Osteocyte (in vitro differentiated cells): ENCODE measurements around the gene DMD. TPM values are rescaled to one million over a fixed set of nuclear protein-coding genes. Genes with fewer than 3 reads are reported as not detected.

ENCODE experiments used
- DNase-seq: peaks from one replicate; pipeline ENCODE4 v3.0.0; 2021; ENCODE audit warnings: mixed read lengths; ENCODE audit not compliant: unreplicated experiment; ENCODE audit errors: extremely low spot score
- H3K27ac Mint-ChIP-seq: one replicate; pipeline ENCODE4 v1.8.0; 2021; ENCODE audit warnings: mild to moderate bottlenecking, mixed read lengths; ENCODE audit not compliant: unreplicated experiment
- H3K27me3 Mint-ChIP-seq: one replicate; pipeline ENCODE4 v1.8.0; 2021; ENCODE audit warnings: mixed read lengths; ENCODE audit not compliant: unreplicated experiment
- H3K36me3 Mint-ChIP-seq: one replicate; pipeline ENCODE4 v1.8.0; 2021; ENCODE audit warnings: mixed read lengths; ENCODE audit not compliant: unreplicated experiment
- H3K4me1 Mint-ChIP-seq: one replicate; pipeline ENCODE4 v1.8.0; 2021; ENCODE audit warnings: mixed read lengths; ENCODE audit not compliant: unreplicated experiment
- H3K4me3 Mint-ChIP-seq: one replicate; pipeline ENCODE4 v1.8.0; 2021; ENCODE audit warnings: mild to moderate bottlenecking, moderate library complexity, mixed read lengths; ENCODE audit not compliant: unreplicated experiment
- H3K9me3 Mint-ChIP-seq: one replicate; pipeline ENCODE4 v1.8.0; 2021; ENCODE audit warnings: mixed read lengths; ENCODE audit not compliant: unreplicated experiment
- CTCF ChIP-seq: fragments of 200-600 bp; sonication (generic); IDR thresholded peaks from 2 replicates; pipeline ENCODE4 v1.5.0; 2021; ENCODE audit warnings: antibody characterized with exemption, mild to moderate bottlenecking, moderate library complexity
- total RNA-seq: library from RNA; stranded (reverse); gene quantifications from 2 replicates; pipeline ENCODE4 v1.2.1, GENCODE V29; 2021

DMD gene
- total RNA-seq, 1 donor from 2014 or later: 317 TPM

GRCh38 chrX:33160273-33160672 lies 51.1 kb downstream of the DMD start:
- H3K36me3 Mint-ChIP-seq: no peaks in the 10 kb centered on the region
- H3K27me3 Mint-ChIP-seq: no peaks in the 10 kb centered on the region
- H3K4me3 Mint-ChIP-seq: no peak overlapping the region
- no peak overlapping the region for H3K27ac Mint-ChIP-seq
- H3K9me3 Mint-ChIP-seq: no peaks in the 10 kb centered on the region
- peaks cover 9% of the 10 kb centered on the region for H3K4me1 Mint-ChIP-seq
- no peak for DNase-seq
- no peak for TF ChIP-seq CTCF

DNA sequence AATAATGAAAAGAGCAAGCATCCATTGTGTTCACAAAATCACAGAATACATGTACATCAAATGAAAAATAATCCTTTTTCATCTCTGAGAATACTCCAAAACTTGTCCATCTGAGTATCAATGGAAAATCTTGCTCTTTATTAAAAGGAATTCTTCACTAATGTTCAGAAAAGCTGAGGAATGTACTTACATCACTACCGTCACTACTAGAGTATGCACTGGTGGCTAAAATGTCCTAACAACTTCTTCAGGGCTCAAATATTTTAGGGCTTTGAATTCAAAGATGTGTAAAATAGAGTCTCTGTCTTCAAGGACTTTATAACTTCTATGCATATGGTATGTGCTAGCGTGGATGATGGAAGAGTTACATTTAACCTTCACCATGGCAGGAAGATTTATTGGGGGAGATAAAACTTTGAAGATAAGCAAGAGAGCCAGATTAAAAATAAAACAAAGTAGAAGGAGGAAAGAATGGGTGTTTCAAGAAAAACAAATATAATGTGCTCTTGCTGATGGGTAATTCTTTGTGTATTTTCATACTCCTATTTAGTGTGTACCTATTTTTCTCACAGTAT lies 55.1 kb downstream of the DMD start:
- no peaks in the 10 kb centered on the region for H3K36me3 Mint-ChIP-seq
- H3K9me3 Mint-ChIP-seq: no peaks in the 10 kb centered on the region
- peaks cover 9% of the 10 kb centered on the region for H3K4me1 Mint-ChIP-seq
- H3K27me3 Mint-ChIP-seq: no peaks in the 10 kb centered on the region
- TF ChIP-seq CTCF: no peak
- H3K27ac Mint-ChIP-seq: peak overlapping the region; percentile 6
- no peak overlapping the region for H3K4me3 Mint-ChIP-seq
- DNase-seq: no peak

DNA sequence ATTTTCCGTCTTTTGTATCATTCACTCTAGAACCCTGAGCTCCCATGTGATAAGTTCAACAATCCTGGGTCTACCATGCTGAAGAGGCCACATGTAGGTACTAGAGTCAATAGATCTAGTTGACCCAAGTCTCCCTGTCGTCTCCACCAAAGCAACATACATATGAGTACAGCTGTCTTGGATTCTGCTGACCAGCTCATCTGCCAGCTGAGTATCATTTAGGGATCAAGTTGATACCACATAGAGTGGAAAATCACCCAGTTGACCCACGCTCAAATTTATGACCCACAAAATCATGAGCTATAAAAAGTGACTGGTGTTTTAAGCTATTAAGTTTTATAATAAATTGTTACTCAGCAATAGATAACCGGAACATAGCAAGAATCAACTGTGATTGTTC lies 61.8 kb downstream of the DMD start:
- H3K27ac Mint-ChIP-seq: no peak overlapping the region
- H3K36me3 Mint-ChIP-seq: no peaks in the 10 kb centered on the region
- DNase-seq: no peak
- H3K9me3 Mint-ChIP-seq: no peaks in the 10 kb centered on the region
- no peaks in the 10 kb centered on the region for H3K27me3 Mint-ChIP-seq
- H3K4me1 Mint-ChIP-seq: peaks cover 2% of the 10 kb centered on the region
- no peak overlapping the region for H3K4me3 Mint-ChIP-seq
- TF ChIP-seq CTCF: no peak

DNA sequence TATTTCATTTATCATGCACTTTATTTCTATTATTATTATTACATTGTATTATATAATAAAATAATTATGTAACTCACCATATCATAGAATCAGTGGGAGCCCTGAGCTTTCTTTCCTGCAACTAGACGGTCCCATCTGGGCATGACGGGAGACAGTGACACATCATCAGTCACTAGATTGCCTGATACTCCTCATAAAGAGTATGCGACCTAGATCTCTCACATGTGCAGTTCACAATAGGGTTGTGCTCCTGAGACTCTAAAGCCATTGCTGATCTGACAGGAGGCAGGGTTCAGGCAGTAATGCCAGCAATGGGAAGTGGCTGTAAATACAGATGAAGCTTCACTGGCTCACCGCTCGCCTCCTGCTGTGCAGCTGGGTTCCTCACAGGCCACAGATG lies 62.3 kb downstream of the DMD start:
- DNase-seq: no peak
- Mint-ChIP-seq H3K27ac (no peak overlapping the region), H3K27me3 (no peaks in the 10 kb centered on the region), H3K4me1 (peaks cover 7% of the 10 kb centered on the region), H3K9me3 (no peaks in the 10 kb centered on the region), H3K4me3 (no peak overlapping the region), H3K36me3 (no peaks in the 10 kb centered on the region)
- TF ChIP-seq CTCF: no peak

DNA sequence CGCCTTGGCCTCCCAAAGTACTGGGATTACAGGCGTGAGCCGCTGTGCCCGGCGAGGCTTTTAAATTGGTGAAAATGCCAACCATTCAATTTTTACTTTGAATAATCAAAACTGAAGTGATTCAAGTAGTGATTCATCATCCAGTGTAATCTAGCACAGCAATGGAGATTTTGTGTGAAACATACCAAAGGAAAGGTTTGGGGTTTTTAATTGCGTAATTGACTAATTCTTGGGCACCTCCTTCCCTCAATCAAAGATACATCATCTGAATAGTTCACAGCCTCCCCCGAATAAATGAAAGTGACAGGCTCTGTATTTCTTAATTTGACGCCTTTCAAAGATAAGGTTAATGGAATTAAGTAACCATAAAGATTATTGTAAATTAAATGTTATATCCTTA lies 69.0 kb downstream of the DMD start:
- DNase-seq: no peak
- Mint-ChIP-seq H3K9me3 (no peaks in the 10 kb centered on the region), H3K4me3 (no peak overlapping the region), H3K36me3 (no peaks in the 10 kb centered on the region), H3K27me3 (no peaks in the 10 kb centered on the region), H3K27ac (no peak overlapping the region), H3K4me1 (peaks cover 24% of the 10 kb centered on the region)
- no peak for TF ChIP-seq CTCF
